Measurements from ENCODE around the gene CDC27.

DNA sequence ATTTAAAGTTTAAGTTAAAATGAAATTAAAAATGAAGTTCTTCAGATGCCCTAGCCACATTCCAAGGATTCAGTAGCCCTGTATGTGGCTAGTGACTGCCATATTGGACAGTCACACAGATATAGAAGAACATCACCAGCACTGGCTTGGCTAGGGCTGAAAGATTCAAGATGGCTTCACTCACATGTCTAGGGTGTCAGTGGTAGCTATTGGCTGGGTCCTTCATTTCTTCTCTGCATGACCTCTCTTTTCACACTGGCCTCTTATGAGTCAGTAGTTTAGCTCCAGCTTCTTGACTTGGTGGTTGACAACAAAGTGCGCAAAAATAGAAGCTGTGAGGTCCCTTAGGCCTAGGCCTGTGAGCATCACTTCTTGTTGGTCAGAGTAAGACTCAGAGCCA is 1.7 kb upstream of the CDC27 start:
- TF ChIP-seq EP300 (IDR thresholded peaks at IDR 0.05) (no peak), POLR2A (IDR thresholded peaks at IDR 0.05) (no peak)

Measured in tibial nerve (tissue), 3 donors.